Tibial nerve (tissue), 4 donors: ENCODE results near the gene CDH6.

Experiments
- EP300 ChIP-seq, 2 donors: sonication (generic); formaldehyde crosslinking; IDR thresholded peaks; one replicate each; pipeline ENCODE4 v1.6.1; 2017; ENCODE audit warnings: antibody characterized with exemption in 2 of 2, mild to moderate bottlenecking in 1 of 2
- POLR2A ChIP-seq, 2 donors: fragments of 450-650 bp; IDR thresholded peaks; one replicate each; pipeline ENCODE4 v1.6.1; 2017; ENCODE audit warnings: antibody characterized with exemption in 2 of 2, mild to moderate bottlenecking in 2 of 2, moderate library complexity in 2 of 2
- TF ChIP-seq, protein P1 (sequence below), 5 experiments: fragments of 200-600 bp in 3 of 5; fragments of 450-650 bp in 2 of 5; sonication (generic) in 3 of 5; IDR thresholded peaks; one replicate each; pipeline ENCODE4 v1.5.1; 2016 to 2019; ENCODE audit warnings: antibody characterized with exemption in 5 of 5, mild to moderate bottlenecking in 3 of 5, moderate library complexity in 2 of 5

DNA sequence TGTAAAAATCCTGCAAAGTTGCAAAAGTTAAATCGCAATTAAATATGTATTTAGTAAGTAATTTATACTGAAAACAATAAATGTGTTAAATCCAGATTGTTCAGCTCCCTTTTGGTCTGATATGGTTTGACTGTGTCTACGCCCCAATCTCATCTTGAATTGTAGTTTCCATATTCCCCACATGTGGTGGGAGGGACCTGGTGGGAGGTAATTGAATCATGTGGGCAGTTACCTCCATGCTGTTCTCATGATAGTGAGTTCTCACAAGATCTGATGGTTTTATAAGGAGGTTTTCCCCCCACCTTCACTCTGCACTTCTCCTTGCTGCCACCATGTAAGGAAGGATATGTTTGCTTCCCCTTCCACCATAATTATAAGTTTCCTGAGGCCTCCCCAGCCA, 140.0 kb downstream of the CDH6 start:
- TF ChIP-seq, protein P1, sequence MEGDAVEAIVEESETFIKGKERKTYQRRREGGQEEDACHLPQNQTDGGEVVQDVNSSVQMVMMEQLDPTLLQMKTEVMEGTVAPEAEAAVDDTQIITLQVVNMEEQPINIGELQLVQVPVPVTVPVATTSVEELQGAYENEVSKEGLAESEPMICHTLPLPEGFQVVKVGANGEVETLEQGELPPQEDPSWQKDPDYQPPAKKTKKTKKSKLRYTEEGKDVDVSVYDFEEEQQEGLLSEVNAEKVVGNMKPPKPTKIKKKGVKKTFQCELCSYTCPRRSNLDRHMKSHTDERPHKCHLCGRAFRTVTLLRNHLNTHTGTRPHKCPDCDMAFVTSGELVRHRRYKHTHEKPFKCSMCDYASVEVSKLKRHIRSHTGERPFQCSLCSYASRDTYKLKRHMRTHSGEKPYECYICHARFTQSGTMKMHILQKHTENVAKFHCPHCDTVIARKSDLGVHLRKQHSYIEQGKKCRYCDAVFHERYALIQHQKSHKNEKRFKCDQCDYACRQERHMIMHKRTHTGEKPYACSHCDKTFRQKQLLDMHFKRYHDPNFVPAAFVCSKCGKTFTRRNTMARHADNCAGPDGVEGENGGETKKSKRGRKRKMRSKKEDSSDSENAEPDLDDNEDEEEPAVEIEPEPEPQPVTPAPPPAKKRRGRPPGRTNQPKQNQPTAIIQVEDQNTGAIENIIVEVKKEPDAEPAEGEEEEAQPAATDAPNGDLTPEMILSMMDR (IDR thresholded peaks at IDR 0.05), result no peak
- TF ChIP-seq POLR2A (IDR thresholded peaks at IDR 0.05) (no peak), EP300 (IDR thresholded peaks at IDR 0.05) (no peak)
